Measurements from ENCODE around the gene HOXA9. TPM values are rescaled to one million over a fixed set of nuclear protein-coding genes. Genes with fewer than 3 reads are reported as not detected.

The HOXA9 gene
- total RNA-seq, 2 experiments from 2014 or later = not detected

- TF ChIP-seq CTCF (conservative IDR thresholded peaks at IDR 0.05; ENCODE audit: low read length) (no peak), EZH2phosphoT487 (IDR thresholded peaks at IDR 0.05; ENCODE audit: borderline replicate concordance, low read depth, low read length) (no peak)
- H4K20me1 ChIP-seq (ENCODE audit: insufficient read depth, low read length) = no peaks in the 10 kb centered on the region
- no peak overlapping the region for H2AFZ ChIP-seq (ENCODE audit: low read length)
- no peaks in the 10 kb centered on the region for H3K36me3 ChIP-seq (ENCODE audit: insufficient read depth, low read length)
- H3K4me3 ChIP-seq (ENCODE audit: low read depth, low read length, poor library complexity, severe bottlenecking) = no peak overlapping the region
- no peaks in the 10 kb centered on the region for H3K79me2 ChIP-seq (ENCODE audit: insufficient read depth, low read depth, low read length)
- H3K4me2 ChIP-seq (ENCODE audit: low read length) = peak overlapping the region; percentile 43; the same call in 1 of the 2 replicates
- H3K27ac ChIP-seq (ENCODE audit: low read depth, low read length, poor library complexity, severe bottlenecking) = no peak overlapping the region
- no peaks in the 10 kb centered on the region for H3K4me1 ChIP-seq (ENCODE audit: insufficient read depth, low read length, poor library complexity, severe bottlenecking)
- H3K9me2 ChIP-seq (ENCODE audit: insufficient read depth, low read length) = no peaks in the 10 kb centered on the region
- no peaks in the 10 kb centered on the region for H3K9me3 ChIP-seq (ENCODE audit: low read length)
- ChIA-PET POLR2A (interaction anchor here (0.7 kb wide), 1 partner anchor 389 kb away, joined by 5 read pairs; no protein-coding TSS in a partner anchor), CTCF (ENCODE audit: unreplicated experiment) (no interaction called here)
- BruUV-seq (replicated peaks) = no TSS peak
- no peak for DNase-seq (ENCODE audit: low spot score)
- intact Hi-C loops (cut with micrococcal nuclease; ENCODE audit: unreplicated experiment) = no loop called here
Observed at GRCh38 chr7:27183682-27184336, 18.5 kb upstream of the HOXA9 start.

GRCh38 chr7:27182861-27183681, 17.7 kb upstream of the HOXA9 start:
- CTCF ChIA-PET (ENCODE audit: unreplicated experiment) = no interaction called here

More at GRCh38 chr7:27182861-27183681, 17.7 kb upstream of the HOXA9 start:
- Histone ChIP-seq H3K27ac (ENCODE audit: low read depth, low read length, poor library complexity, severe bottlenecking) (no peak overlapping the region), H3K9me3 (ENCODE audit: low read length) (no peaks in the 10 kb centered on the region), H3K9me2 (ENCODE audit: insufficient read depth, low read length) (no peaks in the 10 kb centered on the region), H2AFZ (ENCODE audit: low read length) (no peak overlapping the region), H3K4me1 (ENCODE audit: insufficient read depth, low read length, poor library complexity, severe bottlenecking) (no peaks in the 10 kb centered on the region), H3K36me3 (ENCODE audit: insufficient read depth, low read length) (no peaks in the 10 kb centered on the region), H3K79me2 (ENCODE audit: insufficient read depth, low read depth, low read length) (no peaks in the 10 kb centered on the region), H3K4me2 (ENCODE audit: low read length) (no peak overlapping the region), H4K20me1 (ENCODE audit: insufficient read depth, low read length) (no peaks in the 10 kb centered on the region), H3K4me3 (ENCODE audit: low read depth, low read length, poor library complexity, severe bottlenecking) (no peak overlapping the region)
- DNase-seq (ENCODE audit: low spot score) = no peak
- no TSS peak for BruUV-seq (replicated peaks)
- POLR2A ChIA-PET = interaction anchor here (0.7 kb wide), 1 partner anchor 389 kb away, joined by 5 read pairs; no protein-coding TSS in a partner anchor
- intact Hi-C loops (cut with micrococcal nuclease; ENCODE audit: unreplicated experiment) = no loop called here
- no peak for TF ChIP-seq EZH2phosphoT487 (IDR thresholded peaks at IDR 0.05; ENCODE audit: borderline replicate concordance, low read depth, low read length)
- TF ChIP-seq CTCF (conservative IDR thresholded peaks at IDR 0.05; ENCODE audit: low read length) = no peak

All from OCI-LY7 (cell line).